ENCODE data around the gene GCNA. TPM values are rescaled to one million over a fixed set of nuclear protein-coding genes. Genes with fewer than 3 reads are reported as not detected.

The GCNA gene
- total RNA-seq, 4 donors from 2014 or later, result 0.89 to 2.6 (median 1.6) TPM

- TF ChIP-seq, protein P1, sequence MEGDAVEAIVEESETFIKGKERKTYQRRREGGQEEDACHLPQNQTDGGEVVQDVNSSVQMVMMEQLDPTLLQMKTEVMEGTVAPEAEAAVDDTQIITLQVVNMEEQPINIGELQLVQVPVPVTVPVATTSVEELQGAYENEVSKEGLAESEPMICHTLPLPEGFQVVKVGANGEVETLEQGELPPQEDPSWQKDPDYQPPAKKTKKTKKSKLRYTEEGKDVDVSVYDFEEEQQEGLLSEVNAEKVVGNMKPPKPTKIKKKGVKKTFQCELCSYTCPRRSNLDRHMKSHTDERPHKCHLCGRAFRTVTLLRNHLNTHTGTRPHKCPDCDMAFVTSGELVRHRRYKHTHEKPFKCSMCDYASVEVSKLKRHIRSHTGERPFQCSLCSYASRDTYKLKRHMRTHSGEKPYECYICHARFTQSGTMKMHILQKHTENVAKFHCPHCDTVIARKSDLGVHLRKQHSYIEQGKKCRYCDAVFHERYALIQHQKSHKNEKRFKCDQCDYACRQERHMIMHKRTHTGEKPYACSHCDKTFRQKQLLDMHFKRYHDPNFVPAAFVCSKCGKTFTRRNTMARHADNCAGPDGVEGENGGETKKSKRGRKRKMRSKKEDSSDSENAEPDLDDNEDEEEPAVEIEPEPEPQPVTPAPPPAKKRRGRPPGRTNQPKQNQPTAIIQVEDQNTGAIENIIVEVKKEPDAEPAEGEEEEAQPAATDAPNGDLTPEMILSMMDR (IDR thresholded peaks at IDR 0.05), result no peak
- TF ChIP-seq EP300 (IDR thresholded peaks at IDR 0.05) (no peak), POLR2A (IDR thresholded peaks at IDR 0.05) (no peak), POLR2AphosphoS5 (IDR thresholded peaks at IDR 0.05) (no peak)
- no peak for ATAC-seq
- Histone ChIP-seq H3K27ac (peak overlapping the region in 1 of 4 donors; percentile 13), H3K27me3 (no peaks in the 10 kb centered on the region), H3K4me1 (peaks cover 0 to 95% (median 16%) of the 10 kb centered on the region in 3 donors), H3K9me3 (no peaks in the 10 kb centered on the region), H3K4me3 (no peak overlapping the region), H3K36me3 (peaks cover 0 to 12% of the 10 kb centered on the region in 2 donors)
- 20 to 48% methylated on average over 5 to 7 of the region's 8 CpGs for WGBS, 2 donors (ENCODE audit: low coverage in 1 of 2)
These were observed 36.8 kb upstream of the GCNA start for GRCh38 chrX:71541210-71542022.

DNA sequence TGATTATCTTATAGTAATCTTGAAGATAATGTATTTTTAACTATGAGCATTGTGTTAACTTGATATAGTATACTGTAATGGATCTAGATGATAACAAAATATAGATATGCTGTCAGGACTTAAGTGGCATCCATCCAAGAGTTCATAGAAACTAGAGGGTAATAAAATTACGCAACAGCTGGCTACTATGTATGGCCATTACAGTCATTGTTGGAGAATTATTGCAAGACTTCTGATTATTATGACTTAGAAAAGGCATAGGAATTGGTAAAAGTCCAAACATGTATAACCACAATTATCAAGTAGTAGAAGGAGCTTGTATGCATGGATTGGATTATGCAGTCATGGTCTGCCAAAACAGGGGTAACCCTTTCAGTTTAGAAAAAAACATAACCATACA is 35.8 kb upstream of the GCNA start:
- no peak for ATAC-seq
- 50 to 63% methylated on average over 1 of the region's 1 CpG for WGBS, 2 donors (ENCODE audit: low coverage in 1 of 2)
- H3K4me3 ChIP-seq, result no peak overlapping the region
- H3K27ac ChIP-seq, result peak overlapping the region in 1 of 4 donors; percentile 49
- peaks cover 0 to 86% (median 16%) of the 10 kb centered on the region in 3 donors for H3K4me1 ChIP-seq
- no peaks in the 10 kb centered on the region for H3K9me3 ChIP-seq
- H3K36me3 ChIP-seq, result peaks cover 0 to 22% of the 10 kb centered on the region in 2 donors
- TF ChIP-seq EP300 (IDR thresholded peaks at IDR 0.05) (no peak), POLR2AphosphoS5 (IDR thresholded peaks at IDR 0.05) (no peak), POLR2A (IDR thresholded peaks at IDR 0.05) (no peak)
- TF ChIP-seq, protein P1 (IDR thresholded peaks at IDR 0.05), result no peak
- no peaks in the 10 kb centered on the region for H3K27me3 ChIP-seq

- no peak for ATAC-seq
These were observed 35.4 kb upstream of the GCNA start for GRCh38 chrX:71542825-71543224.

GRCh38 chrX:71543316-71543715 is 34.9 kb upstream of the GCNA start:
- peaks cover 0 to 31% of the 10 kb centered on the region in 2 donors for H3K36me3 ChIP-seq
- ATAC-seq, result peak; percentile 46
- no peak for TF ChIP-seq POLR2A (IDR thresholded peaks at IDR 0.05)
- peak; percentile 58 for TF ChIP-seq POLR2AphosphoS5 (IDR thresholded peaks at IDR 0.05)
- H3K27me3 ChIP-seq, result no peaks in the 10 kb centered on the region
- H3K9me3 ChIP-seq, result no peaks in the 10 kb centered on the region
- H3K4me3 ChIP-seq, result no peak overlapping the region
- H3K27ac ChIP-seq, result peak overlapping the region in 3 of 4 donors; percentile 8 to 49 (median 35)
- peaks cover 0 to 76% (median 16%) of the 10 kb centered on the region in 3 donors for H3K4me1 ChIP-seq
- 0 to 32% methylated on average over 2 of the region's 2 CpGs for WGBS, 2 donors (ENCODE audit: low coverage in 1 of 2)

More at GRCh38 chrX:71542825-71543224, 35.4 kb upstream of the GCNA start:
- H3K36me3 ChIP-seq, result peaks cover 0 to 26% of the 10 kb centered on the region in 2 donors
- H3K9me3 ChIP-seq, result no peaks in the 10 kb centered on the region
- H3K27ac ChIP-seq, result peak overlapping the region in 3 of 4 donors; percentile 8 to 49 (median 35)
- H3K4me1 ChIP-seq, result peaks cover 0 to 81% (median 16%) of the 10 kb centered on the region in 3 donors
- no peak overlapping the region for H3K4me3 ChIP-seq
- WGBS, 2 donors (ENCODE audit: low coverage in 1 of 2), result 71 to 85% methylated on average over 2 of the region's 2 CpGs
- no peaks in the 10 kb centered on the region for H3K27me3 ChIP-seq
- TF ChIP-seq POLR2A (IDR thresholded peaks at IDR 0.05), result no peak
- TF ChIP-seq, protein P1 (IDR thresholded peaks at IDR 0.05), result no peak
- no peak for TF ChIP-seq POLR2AphosphoS5 (IDR thresholded peaks at IDR 0.05)
- TF ChIP-seq EP300 (IDR thresholded peaks at IDR 0.05), result no peak

DNA sequence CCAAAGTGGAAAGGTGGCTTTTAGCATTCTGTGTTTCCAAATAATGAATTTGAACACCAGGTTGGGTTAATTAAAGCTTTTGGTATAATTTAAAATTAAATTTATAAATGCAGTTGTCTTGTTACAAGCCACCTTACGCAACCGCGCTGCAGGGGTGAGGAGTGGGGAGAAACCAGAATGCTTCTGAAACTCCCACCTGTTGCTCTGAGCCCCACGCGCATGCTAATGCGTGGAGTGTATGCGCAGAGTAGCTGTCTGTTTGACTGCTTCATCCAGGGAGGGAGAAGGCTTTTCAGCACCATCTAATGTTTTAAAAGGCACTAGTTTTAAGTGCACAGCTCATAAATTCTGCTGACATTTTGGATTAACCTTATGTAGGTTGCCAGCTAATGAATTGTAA is 32.9 kb upstream of the GCNA start:
- no peaks in the 10 kb centered on the region for H3K27me3 ChIP-seq
- WGBS, 2 donors (ENCODE audit: low coverage in 1 of 2), result 87 to 89% methylated on average over 6 to 7 of the region's 7 CpGs
- no peak overlapping the region for H3K27ac ChIP-seq
- peaks cover 0 to 39% of the 10 kb centered on the region in 2 donors for H3K36me3 ChIP-seq
- peaks cover 0 to 56% (median 8%) of the 10 kb centered on the region in 3 donors for H3K4me1 ChIP-seq
- H3K4me3 ChIP-seq, result no peak overlapping the region
- no peak for ATAC-seq
- H3K9me3 ChIP-seq, result no peaks in the 10 kb centered on the region
- TF ChIP-seq POLR2A (IDR thresholded peaks at IDR 0.05) (no peak), POLR2AphosphoS5 (IDR thresholded peaks at IDR 0.05) (no peak), EP300 (IDR thresholded peaks at IDR 0.05) (no peak)
- TF ChIP-seq, protein P1 (IDR thresholded peaks at IDR 0.05), result no peak

Measured in gastroesophageal sphincter (tissue), 4 donors.